Neural crest cell (in vitro differentiated cells): ENCODE data around the gene PRM2. TPM values are rescaled to one million over a fixed set of nuclear protein-coding genes. Genes with fewer than 3 reads are reported as not detected.

Experiments
- DNase-seq: peaks from one replicate; pipeline ENCODE4 v3.0.0; 2021; ENCODE audit warnings: low read depth, mixed read lengths, low spot score
- H3K27ac Mint-ChIP-seq: one replicate; pipeline ENCODE4 v1.8.0; 2021; ENCODE audit warnings: mild to moderate bottlenecking, mixed read lengths; ENCODE audit not compliant: unreplicated experiment
- H3K27me3 Mint-ChIP-seq: 2 replicates; pipeline ENCODE4 v1.8.0; 2021; ENCODE audit warnings: low read depth, mild to moderate bottlenecking, mixed read lengths
- H3K36me3 Mint-ChIP-seq: 2 replicates; pipeline ENCODE4 v1.8.0; 2021; ENCODE audit warnings: low read depth, mild to moderate bottlenecking, mixed read lengths
- H3K4me1 Mint-ChIP-seq: 2 replicates; pipeline ENCODE4 v1.8.0; 2021; ENCODE audit warnings: mixed read lengths
- H3K4me3 Mint-ChIP-seq: one replicate; pipeline ENCODE4 v1.8.0; 2021; ENCODE audit warnings: mild to moderate bottlenecking, mixed read lengths
- H3K9me3 Mint-ChIP-seq: 2 replicates; pipeline ENCODE4 v1.8.0; 2021; ENCODE audit warnings: mixed read lengths
- total RNA-seq: library from RNA; stranded (reverse); gene quantifications from 2 replicates; pipeline ENCODE4 v1.2.1, GENCODE V29; 2021
- TF ChIP-seq, protein P1 (sequence below): fragments of 200-600 bp; sonication (generic); conservative IDR thresholded peaks from 2 replicates; pipeline ENCODE4 v1.5.0; 2021; ENCODE audit warnings: antibody characterized with exemption, mild to moderate bottlenecking

PRM2 gene
- total RNA-seq, 1 donor from 2014 or later, result not detected

DNA sequence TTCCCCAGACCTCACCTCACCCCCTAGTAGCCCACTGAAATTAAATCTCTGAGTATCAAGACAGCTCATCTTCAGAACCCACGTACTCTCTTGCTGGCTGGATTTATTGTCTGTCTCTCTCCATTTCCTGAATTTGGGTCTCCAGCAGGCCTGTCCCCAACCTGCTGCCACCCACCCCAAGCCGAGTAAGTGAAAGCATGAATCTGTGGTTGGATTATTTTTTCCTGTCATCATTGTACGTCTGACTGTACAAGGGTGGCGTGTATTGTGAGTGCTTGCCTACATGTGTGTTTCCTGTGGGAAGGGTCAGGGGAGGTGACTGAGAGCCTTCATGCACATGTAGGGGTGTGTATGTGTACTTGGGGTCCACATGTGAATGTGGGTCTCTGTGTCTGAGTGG is 12.5 kb downstream of the PRM2 start:
- no peaks in the 10 kb centered on the region for H3K36me3 Mint-ChIP-seq
- no peaks in the 10 kb centered on the region for H3K27me3 Mint-ChIP-seq
- no peak for DNase-seq
- TF ChIP-seq, protein P1, sequence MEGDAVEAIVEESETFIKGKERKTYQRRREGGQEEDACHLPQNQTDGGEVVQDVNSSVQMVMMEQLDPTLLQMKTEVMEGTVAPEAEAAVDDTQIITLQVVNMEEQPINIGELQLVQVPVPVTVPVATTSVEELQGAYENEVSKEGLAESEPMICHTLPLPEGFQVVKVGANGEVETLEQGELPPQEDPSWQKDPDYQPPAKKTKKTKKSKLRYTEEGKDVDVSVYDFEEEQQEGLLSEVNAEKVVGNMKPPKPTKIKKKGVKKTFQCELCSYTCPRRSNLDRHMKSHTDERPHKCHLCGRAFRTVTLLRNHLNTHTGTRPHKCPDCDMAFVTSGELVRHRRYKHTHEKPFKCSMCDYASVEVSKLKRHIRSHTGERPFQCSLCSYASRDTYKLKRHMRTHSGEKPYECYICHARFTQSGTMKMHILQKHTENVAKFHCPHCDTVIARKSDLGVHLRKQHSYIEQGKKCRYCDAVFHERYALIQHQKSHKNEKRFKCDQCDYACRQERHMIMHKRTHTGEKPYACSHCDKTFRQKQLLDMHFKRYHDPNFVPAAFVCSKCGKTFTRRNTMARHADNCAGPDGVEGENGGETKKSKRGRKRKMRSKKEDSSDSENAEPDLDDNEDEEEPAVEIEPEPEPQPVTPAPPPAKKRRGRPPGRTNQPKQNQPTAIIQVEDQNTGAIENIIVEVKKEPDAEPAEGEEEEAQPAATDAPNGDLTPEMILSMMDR, result no peak
- H3K9me3 Mint-ChIP-seq, result no peaks in the 10 kb centered on the region
- no peak overlapping the region for H3K4me3 Mint-ChIP-seq
- H3K4me1 Mint-ChIP-seq, result no peaks in the 10 kb centered on the region
- H3K27ac Mint-ChIP-seq, result no peak overlapping the region

DNA sequence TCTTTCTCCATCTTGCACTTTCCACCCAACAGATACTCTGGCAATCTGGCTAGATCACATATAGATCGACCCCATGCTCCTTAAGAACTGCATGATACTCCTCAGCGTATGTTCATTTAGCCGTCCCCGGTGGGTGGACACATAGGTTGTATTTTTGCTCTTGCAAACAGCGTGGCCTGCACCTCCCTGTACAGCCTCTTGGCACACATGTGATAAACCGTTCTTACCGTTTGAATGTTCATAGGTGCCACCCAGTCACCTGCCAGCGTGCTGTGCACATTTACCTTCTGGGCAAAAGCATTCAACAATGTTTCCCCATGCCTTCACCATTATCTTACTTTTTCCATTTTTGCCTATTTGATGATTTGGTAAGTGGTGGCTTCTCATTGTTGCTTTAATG is 13.4 kb downstream of the PRM2 start:
- DNase-seq, result no peak
- Mint-ChIP-seq H3K4me3 (no peak overlapping the region), H3K27me3 (no peaks in the 10 kb centered on the region), H3K9me3 (no peaks in the 10 kb centered on the region), H3K36me3 (no peaks in the 10 kb centered on the region), H3K4me1 (no peaks in the 10 kb centered on the region), H3K27ac (no peak overlapping the region)
- TF ChIP-seq, protein P1, result no peak

DNA sequence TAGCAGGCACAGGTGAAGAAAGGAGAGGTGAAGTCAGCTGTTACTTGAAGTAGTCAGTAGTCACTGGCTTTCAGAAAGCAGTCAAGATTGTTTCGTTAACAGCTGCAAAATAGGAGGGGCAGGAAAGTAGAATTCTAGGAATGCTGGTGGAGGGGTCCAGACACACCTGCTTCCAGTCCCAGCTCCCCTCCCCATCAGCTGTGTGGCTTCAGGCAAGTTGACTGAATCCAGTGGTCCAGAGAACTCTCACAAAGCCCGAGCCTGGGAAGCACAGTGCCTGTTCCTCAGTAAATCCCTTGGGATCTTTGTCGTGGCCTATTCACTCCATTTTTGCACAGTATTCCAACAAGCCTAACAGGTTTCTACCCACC is 15.7 kb downstream of the PRM2 start:
- Mint-ChIP-seq H3K4me3 (no peak overlapping the region), H3K27ac (no peak overlapping the region), H3K9me3 (no peaks in the 10 kb centered on the region), H3K27me3 (peaks cover 12% of the 10 kb centered on the region), H3K36me3 (no peaks in the 10 kb centered on the region), H3K4me1 (peaks cover 6% of the 10 kb centered on the region)
- TF ChIP-seq, protein P1, result no peak
- no peak for DNase-seq

DNA sequence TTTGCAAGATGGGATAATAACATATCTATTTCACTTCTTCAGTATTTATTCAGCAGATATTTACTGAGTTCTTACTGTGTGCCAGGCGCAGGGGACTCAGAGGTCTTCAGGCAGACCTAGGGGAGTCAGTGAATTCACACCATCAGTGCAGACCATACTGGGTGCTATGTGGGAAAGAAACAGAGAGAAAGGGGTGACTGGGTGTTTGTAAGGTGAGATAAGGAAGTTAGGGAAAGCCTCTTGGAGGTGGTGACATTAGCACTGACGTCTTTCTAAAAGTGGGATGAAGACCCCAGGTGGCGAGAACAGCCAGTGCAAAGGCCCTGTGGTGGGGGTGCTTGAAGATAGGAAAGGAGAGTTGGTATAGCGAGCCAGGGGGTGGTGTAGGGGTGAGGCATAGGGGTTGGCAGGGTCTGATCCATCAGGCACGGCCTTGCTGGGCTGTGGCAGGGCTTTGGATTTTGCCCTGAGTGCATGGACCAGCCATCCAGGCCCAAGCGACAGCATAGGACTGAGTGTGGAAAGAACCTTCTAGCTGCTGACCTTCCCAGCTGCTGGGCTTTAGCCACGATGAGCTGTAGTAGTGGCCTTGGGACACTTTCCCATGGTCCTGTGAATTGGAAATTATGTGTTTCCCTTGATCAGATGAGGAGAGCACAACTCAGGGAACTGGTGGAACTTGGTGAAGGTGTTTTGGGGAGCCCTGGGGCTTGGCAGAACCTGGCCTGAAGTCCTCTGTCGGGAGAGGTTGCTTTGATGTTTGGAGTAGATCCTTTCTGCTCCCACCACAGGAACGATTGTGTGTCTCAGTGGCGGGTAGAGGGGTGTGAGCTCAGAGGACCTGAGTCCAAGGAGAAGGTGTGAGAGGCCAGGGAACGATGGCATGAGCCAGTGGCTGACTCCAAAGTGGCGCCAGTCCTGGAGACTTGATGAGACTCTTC is 16.4 kb downstream of the PRM2 start:
- H3K4me3 Mint-ChIP-seq, result peak overlapping the region; percentile 8
- peaks cover 13% of the 10 kb centered on the region for H3K27me3 Mint-ChIP-seq
- DNase-seq, result no peak
- TF ChIP-seq, protein P1, result no peak
- H3K9me3 Mint-ChIP-seq, result no peaks in the 10 kb centered on the region
- H3K4me1 Mint-ChIP-seq, result peaks cover 6% of the 10 kb centered on the region
- H3K27ac Mint-ChIP-seq, result no peak overlapping the region
- H3K36me3 Mint-ChIP-seq, result no peaks in the 10 kb centered on the region

DNA sequence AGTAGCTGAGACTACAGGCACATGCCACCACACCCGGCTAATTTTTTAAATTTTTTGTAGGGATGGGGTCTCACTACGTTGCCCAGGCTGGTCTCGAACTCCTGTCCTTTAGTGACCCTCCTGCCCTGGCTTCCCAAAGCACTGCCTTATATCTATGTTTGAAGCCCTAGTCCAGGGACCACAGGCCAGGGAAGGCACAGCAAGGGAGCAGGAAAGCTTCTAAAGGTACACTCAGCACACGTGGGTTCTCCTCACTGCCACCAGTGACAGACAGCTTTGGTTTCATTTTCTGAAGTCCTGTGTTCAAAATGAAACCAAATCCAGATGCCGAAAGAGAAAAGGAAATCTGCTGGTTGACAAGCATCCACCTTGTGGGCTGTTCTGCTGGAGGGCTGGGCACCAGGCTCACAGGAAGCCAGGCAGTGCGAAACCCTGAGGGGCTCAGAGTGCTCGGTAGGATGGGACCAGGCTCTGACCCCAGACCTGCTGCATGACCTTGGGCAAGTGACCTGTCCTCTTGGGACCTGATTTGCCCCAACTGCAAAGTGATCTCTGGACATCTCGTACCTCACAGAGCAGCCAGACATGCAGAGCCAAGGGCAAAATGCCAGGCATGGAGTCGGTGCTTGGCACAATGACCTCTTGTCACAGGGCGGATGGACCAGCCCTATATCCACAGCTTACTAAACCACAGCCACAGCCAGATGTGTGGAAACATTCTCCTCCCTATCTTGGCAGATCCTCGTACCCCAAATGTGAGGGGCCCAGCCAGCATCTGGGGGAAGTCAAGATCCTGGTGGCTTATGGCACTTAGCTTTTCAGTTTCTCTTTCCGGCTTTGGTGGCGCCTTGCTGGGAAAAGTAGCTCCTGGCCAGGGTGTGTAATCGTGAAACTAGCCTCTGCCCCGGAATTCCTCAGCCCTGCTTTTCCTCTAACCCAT is 17.5 kb downstream of the PRM2 start:
- TF ChIP-seq, protein P1, result no peak
- H3K27ac Mint-ChIP-seq, result no peak overlapping the region
- peaks cover 6% of the 10 kb centered on the region for H3K4me1 Mint-ChIP-seq

More for the DNA sequence above, 17.5 kb downstream of the PRM2 start:
- H3K9me3 Mint-ChIP-seq, result no peaks in the 10 kb centered on the region
- H3K27me3 Mint-ChIP-seq, result peaks cover 23% of the 10 kb centered on the region
- no peak for DNase-seq
- H3K4me3 Mint-ChIP-seq, result peak overlapping the region; percentile 39
- no peaks in the 10 kb centered on the region for H3K36me3 Mint-ChIP-seq
